SK-N-SH (cell line): ENCODE results near the gene HIVEP2. TPM values are rescaled to one million over a fixed set of nuclear protein-coding genes. Genes with fewer than 3 reads are reported as not detected.

ENCODE experiments used
- CTCF ChIA-PET: fragments of 300-600, 350-600 bp; formaldehyde crosslinking; extraction: SDS; loops from one replicate; lab custom pipeline; 2021; lab: Yijun Ruan, JAX
- POLR2A ChIA-PET: fragments of 350-600 bp; sonication (Branson Sonifier 250); formaldehyde crosslinking; extraction: SDS; loops from one replicate; lab custom pipeline; 2020; ENCODE audit warnings: antibody characterized with exemption, inconsistent platforms; lab: Yijun Ruan, JAX
- DNase-seq: peaks from one replicate; pipeline ENCODE4 v3.0.0; 2012
- H2AFZ ChIP-seq: fragments of 200-600 bp; sonication (generic); 2 replicates; pipeline ENCODE4 v1.8.1; 2016; ENCODE audit warnings: antibody characterized with exemption, mild to moderate bottlenecking, low read depth
- H3F3A ChIP-seq: fragments of 200-600 bp; sonication (generic); replicated peaks from 2 replicates; pipeline ENCODE3; 2016; ENCODE audit warnings: antibody characterized with exemption, mild to moderate bottlenecking; ENCODE audit not compliant: insufficient read depth
- H3K27ac ChIP-seq, 2 experiments: fragments of 200-500 bp in 1 of 2; fragments of 200-600 bp in 1 of 2; sonication (Bioruptor generic) in 1 of 2; sonication (generic), shearing (Covaris generic) in 1 of 2; 2 replicates each; pipeline versions ENCODE4 v1.5.1 to v1.6.1; 2014 to 2016; ENCODE audit warnings: low read depth in 2 of 2, inconsistent platforms in 1 of 2, low read length in 1 of 2, mild to moderate bottlenecking in 1 of 2, mixed read lengths in 1 of 2
- H3K27me3 ChIP-seq: fragments of 200-600 bp; sonication (generic), shearing (Covaris generic); 2 replicates; pipeline ENCODE4 v1.6.1; 2016; ENCODE audit warnings: mixed run types; ENCODE audit not compliant: insufficient read depth
- H3K36me3 ChIP-seq, 2 experiments: fragments of 200-500 bp in 1 of 2; fragments of 200-600 bp in 1 of 2; sonication (Bioruptor generic) in 1 of 2; sonication (generic) in 1 of 2; replicated peaks in 1 of 2; 2 replicates each; pipeline versions ENCODE3 to v1.5.1; 2014 to 2016; ENCODE audit warnings: low read length in 1 of 2, mild to moderate bottlenecking in 1 of 2; ENCODE audit not compliant: insufficient read depth in 2 of 2, control insufficient read depth in 1 of 2
- H3K4me1 ChIP-seq, 2 experiments: fragments of 200-500 bp in 1 of 2; fragments of 200-600 bp in 1 of 2; sonication (Bioruptor generic) in 1 of 2; sonication (generic), shearing (Covaris generic) in 1 of 2; 2 replicates each; pipeline versions ENCODE4 v1.5.1 to v1.6.1; 2014 to 2016; ENCODE audit warnings: low read depth in 1 of 2, low read length in 1 of 2, mixed run types in 1 of 2; ENCODE audit not compliant: insufficient read depth in 2 of 2, control insufficient read depth in 1 of 2
- H3K4me2 ChIP-seq: fragments of 200-600 bp; sonication (generic), shearing (Covaris generic); 2 replicates; pipeline ENCODE4 v1.6.1; 2017; ENCODE audit warnings: mixed run types
- H3K4me3 ChIP-seq, 2 experiments: fragments of 200-500 bp in 1 of 2; fragments of 200-600 bp in 1 of 2; sonication (Bioruptor generic) in 1 of 2; sonication (generic), shearing (Covaris generic) in 1 of 2; 2 replicates each; pipeline versions ENCODE4 v1.5.1 to v1.8.1; 2014 to 2016; ENCODE audit warnings: low read depth in 2 of 2, inconsistent platforms in 1 of 2, low read length in 1 of 2, mild to moderate bottlenecking in 1 of 2, mixed read lengths in 1 of 2, moderate library complexity in 1 of 2
- H3K79me2 ChIP-seq: fragments of 200-600 bp; sonication (generic); 2 replicates; pipeline ENCODE4 v1.8.1; 2017; ENCODE audit warnings: mild to moderate bottlenecking; ENCODE audit not compliant: insufficient read depth
- H3K9ac ChIP-seq: fragments of 200-600 bp; sonication (generic); 2 replicates; pipeline ENCODE4 v1.6.1; 2017; ENCODE audit warnings: mixed run types
- H3K9me2 ChIP-seq: fragments of 200-600 bp; sonication (generic); 2 replicates; pipeline ENCODE4 v1.6.1; 2017; ENCODE audit warnings: mixed run types
- H3K9me3 ChIP-seq: fragments of 200-600 bp; sonication (generic); 2 replicates; pipeline ENCODE4 v1.6.1; 2017; ENCODE audit warnings: mixed run types, mild to moderate bottlenecking, moderate library complexity
- H4K20me1 ChIP-seq: fragments of 200-600 bp; sonication (generic); 2 replicates; pipeline ENCODE4 v1.6.1; 2017; ENCODE audit warnings: mild to moderate bottlenecking, mixed run types; ENCODE audit not compliant: insufficient read depth
- ELF1 ChIP-seq: IDR thresholded peaks from 2 replicates; pipeline ENCODE4 v1.4.0; 2012
- EP300 ChIP-seq, 2 experiments: IDR thresholded peaks; 2 replicates each; pipeline versions ENCODE4 v1.4.0 to v1.6.1; 2012; ENCODE audit warnings: borderline replicate concordance in 1 of 2, low read depth in 1 of 2, low read length in 1 of 2
- EZH2phosphoT487 ChIP-seq: fragments of 200-600 bp; sonication (generic); IDR thresholded peaks from 2 replicates; pipeline ENCODE4 v1.6.1; 2017; ENCODE audit warnings: low read depth, mixed run types, mild to moderate bottlenecking, antibody characterized with exemption, moderate library complexity, borderline replicate concordance
- GATA2 ChIP-seq: sonication (generic); formaldehyde crosslinking; IDR thresholded peaks from 2 replicates; pipeline ENCODE4 v1.5.0; 2020; ENCODE audit warnings: mild to moderate bottlenecking, missing genetic modification reagents
- JUND ChIP-seq: IDR thresholded peaks from 2 replicates; pipeline ENCODE4 v1.4.0; 2012
- RCOR1 ChIP-seq: fragments of 150-350 bp; IDR thresholded peaks from 2 replicates; pipeline ENCODE4 v1.6.1; 2017; ENCODE audit warnings: antibody characterized with exemption, low read length
- RFX5 ChIP-seq: IDR thresholded peaks from 2 replicates; pipeline ENCODE4 v1.6.1; 2012; ENCODE audit warnings: mild to moderate bottlenecking, improper control_type of control experiment, low read length
- SIN3A ChIP-seq: IDR thresholded peaks from 2 replicates; pipeline ENCODE4 v1.6.1; 2012; ENCODE audit warnings: low read depth, mild to moderate bottlenecking, low read length, moderate library complexity, borderline replicate concordance
- WGBS: methylation state at CpG from one replicate; pipeline ENCODE4 v1.1.6; 2017; ENCODE audit warnings: low lambda C conversion rate; 5-methylcytosine and 5-hydroxymethylcytosine counted together
- polyA plus RNA-seq, 3 experiments: library from polyadenylated mRNA; depleted of rRNA; stranded (reverse); fragments of >200 nt; gene quantifications; 2 replicates each; pipeline ENCODE4 v1.2.3, GENCODE V29; 2012
- TF ChIP-seq, protein P1 (sequence below): fragments of 150-350 bp; IDR thresholded peaks from 2 replicates; pipeline ENCODE4 v1.6.1; 2016; ENCODE audit warnings: mild to moderate bottlenecking, low read depth, low read length
- TF ChIP-seq, protein P2 (sequence below): IDR thresholded peaks from 2 replicates; pipeline ENCODE4; 2012
- TF ChIP-seq, protein P3 (sequence below): IDR thresholded peaks from 2 replicates; pipeline ENCODE4 v1.4.0; 2012; ENCODE audit warnings: low read depth, borderline replicate concordance

HIVEP2 gene
- polyA plus RNA-seq, 1 of the 3 experiments (the other 2 are of a cell fraction), result 2.5 TPM

DNA sequence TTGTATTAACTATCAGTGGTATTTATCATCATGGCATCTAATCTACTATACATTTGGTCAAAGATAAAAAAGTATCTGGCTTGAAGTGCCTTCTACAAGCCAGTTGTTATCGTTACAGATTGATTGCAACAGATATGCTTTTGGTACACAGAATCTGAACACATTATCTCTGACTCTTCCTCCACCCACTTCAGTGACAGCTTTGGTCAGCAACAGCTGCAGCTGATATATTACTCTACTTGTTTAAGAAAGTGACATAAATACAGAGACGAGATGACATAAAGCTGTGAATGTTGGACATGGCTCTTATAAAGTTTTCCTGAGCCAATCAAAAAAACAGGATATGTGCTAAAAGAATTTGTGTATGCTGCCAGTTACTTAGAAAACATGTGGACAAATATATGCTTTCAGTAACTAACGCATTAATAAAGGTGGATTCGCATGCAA is 77.6 kb downstream of the HIVEP2 start:
- Histone ChIP-seq H3K27me3 (no peaks in the 10 kb centered on the region), H3K9me3 (no peaks in the 10 kb centered on the region), H3K79me2 (peaks cover 51% of the 10 kb centered on the region), H2AFZ (no peak overlapping the region), H3K36me3 (no peaks in the 10 kb centered on the region), H3K9me2 (no peaks in the 10 kb centered on the region), H4K20me1 (no peaks in the 10 kb centered on the region), H3F3A (peaks cover 4% of the 10 kb centered on the region), H3K4me2 (no peak overlapping the region), H3K9ac (no peak overlapping the region), H3K4me1 (peaks cover 0 to 10% of the 10 kb centered on the region in 2 experiments; a peak in 2 of 4 replicates), H3K27ac (peak overlapping the region in 1 of 2 experiments; percentile 3; a peak in 1 of 4 replicates), H3K4me3 (no peak overlapping the region)
- ChIA-PET POLR2A (no interaction called here), CTCF (interaction anchor here (0.8 kb wide), 2 partner anchors 14 to 560 kb away, joined by 4 read pairs; no protein-coding TSS in a partner anchor)
- 69% methylated on average over 4 of the region's 4 CpGs for WGBS
- TF ChIP-seq GATA2 (peak; percentile 68), RCOR1 (no peak), EP300 (IDR thresholded peaks at IDR 0.05; ENCODE audit: borderline replicate concordance in 1 of 2, low read depth in 1 of 2, low read length in 1 of 2) (peak in 1 of 2 experiments; percentile 63; a peak in 1 of 4 replicates)
- no peak for DNase-seq

DNA sequence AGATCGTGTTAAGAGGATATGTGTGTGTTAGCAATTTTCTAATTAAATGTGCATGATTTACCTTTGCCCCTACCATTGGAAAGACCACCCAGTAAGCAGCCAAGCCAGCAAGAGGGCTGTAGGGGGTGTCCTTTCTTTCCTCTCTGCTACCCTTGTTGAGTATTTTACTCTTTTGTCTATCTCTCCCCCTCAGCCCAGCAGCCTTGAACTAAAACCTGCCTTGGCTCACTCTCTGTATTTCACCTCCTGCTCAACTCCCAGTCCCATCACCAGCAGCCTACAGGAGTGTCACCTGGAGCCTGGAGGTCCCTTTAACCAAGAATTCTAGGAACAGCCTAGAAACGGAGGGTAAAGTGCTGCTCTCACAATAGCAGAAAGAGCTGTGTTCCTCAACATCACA is 81.0 kb downstream of the HIVEP2 start:
- Histone ChIP-seq H3K9me3 (no peaks in the 10 kb centered on the region), H3K9me2 (no peaks in the 10 kb centered on the region), H4K20me1 (no peaks in the 10 kb centered on the region), H3F3A (no peaks in the 10 kb centered on the region), H3K4me2 (no peak overlapping the region), H3K4me3 (no peak overlapping the region), H3K27me3 (no peaks in the 10 kb centered on the region), H3K4me1 (peaks cover 0 to 8% of the 10 kb centered on the region in 2 experiments; a peak in 2 of 4 replicates), H3K36me3 (no peaks in the 10 kb centered on the region), H3K79me2 (peaks cover 34% of the 10 kb centered on the region), H2AFZ (no peak overlapping the region), H3K27ac (no peak overlapping the region; a peak in 1 of 4 replicates), H3K9ac (no peak overlapping the region)
- DNase-seq, result no peak
- TF ChIP-seq SIN3A (no peak), ELF1 (no peak), RFX5 (no peak)
- ChIA-PET POLR2A (no interaction called here), CTCF (interaction anchor here (1.0 to 1.2 kb wide), 3 partner anchors 94 to 172 kb away, joined by 3 to 4 read pairs (median 3); no protein-coding TSS in a partner anchor)
- WGBS, result 100% methylated on average over 2 of the region's 2 CpGs

DNA sequence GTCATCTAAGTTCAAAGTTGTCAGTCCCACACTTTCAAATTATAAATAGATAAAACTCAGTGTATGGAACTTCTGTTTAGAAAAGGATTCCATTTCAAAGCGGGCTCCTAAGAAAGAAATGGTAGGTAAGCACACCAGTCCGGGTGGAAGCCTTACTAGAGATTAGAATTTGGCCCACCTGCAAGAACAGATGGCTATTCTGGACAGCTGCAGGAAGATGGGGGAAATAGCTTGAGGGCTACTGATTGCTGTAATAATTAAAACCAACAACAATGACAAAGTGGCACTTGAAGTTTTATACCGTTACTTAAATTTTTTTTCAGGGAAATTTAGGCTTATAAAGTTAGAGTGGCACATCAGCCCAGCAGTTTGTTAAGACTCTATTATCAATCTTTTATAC is 83.3 kb downstream of the HIVEP2 start:
- H3F3A ChIP-seq, result no peaks in the 10 kb centered on the region
- peaks cover 14% of the 10 kb centered on the region; the same call in 1 of the 2 replicates for H3K79me2 ChIP-seq
- no peaks in the 10 kb centered on the region for H4K20me1 ChIP-seq

More for the DNA sequence above, 83.3 kb downstream of the HIVEP2 start:
- TF ChIP-seq, protein P1, sequence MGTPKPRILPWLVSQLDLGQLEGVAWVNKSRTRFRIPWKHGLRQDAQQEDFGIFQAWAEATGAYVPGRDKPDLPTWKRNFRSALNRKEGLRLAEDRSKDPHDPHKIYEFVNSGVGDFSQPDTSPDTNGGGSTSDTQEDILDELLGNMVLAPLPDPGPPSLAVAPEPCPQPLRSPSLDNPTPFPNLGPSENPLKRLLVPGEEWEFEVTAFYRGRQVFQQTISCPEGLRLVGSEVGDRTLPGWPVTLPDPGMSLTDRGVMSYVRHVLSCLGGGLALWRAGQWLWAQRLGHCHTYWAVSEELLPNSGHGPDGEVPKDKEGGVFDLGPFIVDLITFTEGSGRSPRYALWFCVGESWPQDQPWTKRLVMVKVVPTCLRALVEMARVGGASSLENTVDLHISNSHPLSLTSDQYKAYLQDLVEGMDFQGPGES, result no peak
- no peak for TF ChIP-seq JUND
- peak; percentile 6; the same call in 1 of the 2 replicates for TF ChIP-seq RCOR1
- peak in 1 of 2 experiments; percentile 61; a peak in 1 of 4 replicates for TF ChIP-seq EP300 (IDR thresholded peaks at IDR 0.05; ENCODE audit: borderline replicate concordance in 1 of 2, low read depth in 1 of 2, low read length in 1 of 2)
- TF ChIP-seq, protein P2, sequence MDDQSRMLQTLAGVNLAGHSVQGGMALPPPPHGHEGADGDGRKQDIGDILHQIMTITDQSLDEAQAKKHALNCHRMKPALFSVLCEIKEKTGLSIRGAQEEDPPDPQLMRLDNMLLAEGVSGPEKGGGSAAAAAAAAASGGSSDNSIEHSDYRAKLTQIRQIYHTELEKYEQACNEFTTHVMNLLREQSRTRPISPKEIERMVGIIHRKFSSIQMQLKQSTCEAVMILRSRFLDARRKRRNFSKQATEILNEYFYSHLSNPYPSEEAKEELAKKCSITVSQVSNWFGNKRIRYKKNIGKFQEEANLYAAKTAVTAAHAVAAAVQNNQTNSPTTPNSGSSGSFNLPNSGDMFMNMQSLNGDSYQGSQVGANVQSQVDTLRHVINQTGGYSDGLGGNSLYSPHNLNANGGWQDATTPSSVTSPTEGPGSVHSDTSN, result no peak
- TF ChIP-seq EZH2phosphoT487, result no peak
- TF ChIP-seq, protein P3, sequence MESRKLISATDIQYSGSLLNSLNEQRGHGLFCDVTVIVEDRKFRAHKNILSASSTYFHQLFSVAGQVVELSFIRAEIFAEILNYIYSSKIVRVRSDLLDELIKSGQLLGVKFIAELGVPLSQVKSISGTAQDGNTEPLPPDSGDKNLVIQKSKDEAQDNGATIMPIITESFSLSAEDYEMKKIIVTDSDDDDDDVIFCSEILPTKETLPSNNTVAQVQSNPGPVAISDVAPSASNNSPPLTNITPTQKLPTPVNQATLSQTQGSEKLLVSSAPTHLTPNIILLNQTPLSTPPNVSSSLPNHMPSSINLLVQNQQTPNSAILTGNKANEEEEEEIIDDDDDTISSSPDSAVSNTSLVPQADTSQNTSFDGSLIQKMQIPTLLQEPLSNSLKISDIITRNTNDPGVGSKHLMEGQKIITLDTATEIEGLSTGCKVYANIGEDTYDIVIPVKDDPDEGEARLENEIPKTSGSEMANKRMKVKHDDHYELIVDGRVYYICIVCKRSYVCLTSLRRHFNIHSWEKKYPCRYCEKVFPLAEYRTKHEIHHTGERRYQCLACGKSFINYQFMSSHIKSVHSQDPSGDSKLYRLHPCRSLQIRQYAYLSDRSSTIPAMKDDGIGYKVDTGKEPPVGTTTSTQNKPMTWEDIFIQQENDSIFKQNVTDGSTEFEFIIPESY, result no peak
- TF ChIP-seq GATA2, result no peak
- H3K4me3 ChIP-seq, result no peak overlapping the region
- H3K4me1 ChIP-seq, result peaks cover 0 to 13% of the 10 kb centered on the region in 2 experiments; a peak in 2 of 4 replicates
- H3K9me2 ChIP-seq, result no peaks in the 10 kb centered on the region
- H3K9me3 ChIP-seq, result no peaks in the 10 kb centered on the region
- H3K27ac ChIP-seq, result peak overlapping the region in 1 of 2 experiments; percentile 40; a peak in 2 of 4 replicates
- no peak overlapping the region for H2AFZ ChIP-seq
- no peak overlapping the region for H3K9ac ChIP-seq
- no peaks in the 10 kb centered on the region for H3K36me3 ChIP-seq
- no peaks in the 10 kb centered on the region for H3K27me3 ChIP-seq
- POLR2A ChIA-PET, result no interaction called here
- 74% methylated on average over 3 of the region's 3 CpGs for WGBS
- DNase-seq, result peak; percentile 28
- CTCF ChIA-PET, result no interaction called here
- no peak overlapping the region for H3K4me2 ChIP-seq
